HCT116 (cell line): ENCODE data around the gene NKAIN4.

ENCODE experiments used
- CBX3 ChIP-seq: IDR thresholded peaks from 2 replicates; pipeline ENCODE4 v1.6.1; 2012; ENCODE audit warnings: low read depth
- EZH2 ChIP-seq: fragments of 200-600 bp; sonication (generic); IDR thresholded peaks from 2 replicates; pipeline ENCODE4 v1.6.1; 2017; ENCODE audit warnings: antibody characterized with exemption, mixed run types
- EZH2phosphoT487 ChIP-seq: fragments of 200-600 bp; IDR thresholded peaks from 2 replicates; pipeline ENCODE4 v1.6.1; 2018; ENCODE audit warnings: antibody characterized with exemption, borderline replicate concordance
- POLR2A ChIP-seq: IDR thresholded peaks from 2 replicates; pipeline ENCODE4 v1.7.0; 2011; ENCODE audit warnings: borderline replicate concordance; ENCODE audit not compliant: insufficient read depth, insufficient read length; ENCODE audit errors: extremely low read depth
- POLR2AphosphoS5 ChIP-seq: IDR thresholded peaks from 2 replicates; pipeline ENCODE4 v1.6.1; 2011; ENCODE audit warnings: mild to moderate bottlenecking, low read depth, low read length, moderate library complexity
- RAD21 ChIP-seq: IDR thresholded peaks from 2 replicates; pipeline ENCODE4 v1.6.1; 2012; ENCODE audit warnings: low read depth, mild to moderate bottlenecking
- SIN3A ChIP-seq: IDR thresholded peaks from 2 replicates; pipeline ENCODE4 v1.6.1; 2012; ENCODE audit warnings: low read depth
- SRF ChIP-seq: IDR thresholded peaks from 2 replicates; pipeline ENCODE4 v1.6.1; 2012; ENCODE audit warnings: low read depth
- ZFX ChIP-seq: fragments of 450-650 bp; IDR thresholded peaks from 2 replicates; pipeline ENCODE4 v1.6.1; 2017
- TF ChIP-seq, protein P1 (sequence below), 3 experiments: fragments of 200-600 bp in 1 of 3; sonication (generic) in 1 of 3; IDR thresholded peaks in 2 of 3; conservative IDR thresholded peaks in 1 of 3; 2 replicates each; pipeline ENCODE4 v1.5.1; 2012 to 2017; ENCODE audit warnings: low read depth in 2 of 3, low read length in 2 of 3, antibody characterized with exemption in 1 of 3, borderline replicate concordance in 1 of 3, control low read depth in 1 of 3, mild to moderate bottlenecking in 1 of 3, mixed read lengths in 1 of 3, mixed run types in 1 of 3, moderate library complexity in 1 of 3; ENCODE audit not compliant: insufficient read depth in 1 of 3
- TF ChIP-seq, protein P2 (sequence below): IDR thresholded peaks from 2 replicates; pipeline ENCODE4 v1.6.1; 2012

DNA sequence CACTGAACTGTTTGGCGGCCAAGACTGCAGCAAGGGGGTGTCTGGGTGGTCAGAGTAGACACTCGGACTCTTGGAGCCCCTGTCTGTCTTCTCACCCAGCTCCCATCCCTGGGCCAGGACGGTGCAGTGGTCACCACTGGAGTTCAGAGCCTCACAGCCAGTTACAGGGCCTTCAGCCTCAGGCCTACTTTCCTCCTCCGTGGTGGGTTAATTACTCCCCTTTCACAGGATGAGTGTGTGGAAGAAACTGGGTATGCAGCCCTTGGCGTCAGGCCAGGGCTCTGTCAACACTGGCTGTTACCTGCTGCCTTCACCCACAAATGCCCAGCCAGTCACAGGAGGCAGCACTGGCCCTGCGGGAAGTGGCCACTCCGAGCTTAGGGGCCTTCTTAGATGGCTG lies 36.6 kb downstream of the NKAIN4 start:
- TF ChIP-seq, protein P1, sequence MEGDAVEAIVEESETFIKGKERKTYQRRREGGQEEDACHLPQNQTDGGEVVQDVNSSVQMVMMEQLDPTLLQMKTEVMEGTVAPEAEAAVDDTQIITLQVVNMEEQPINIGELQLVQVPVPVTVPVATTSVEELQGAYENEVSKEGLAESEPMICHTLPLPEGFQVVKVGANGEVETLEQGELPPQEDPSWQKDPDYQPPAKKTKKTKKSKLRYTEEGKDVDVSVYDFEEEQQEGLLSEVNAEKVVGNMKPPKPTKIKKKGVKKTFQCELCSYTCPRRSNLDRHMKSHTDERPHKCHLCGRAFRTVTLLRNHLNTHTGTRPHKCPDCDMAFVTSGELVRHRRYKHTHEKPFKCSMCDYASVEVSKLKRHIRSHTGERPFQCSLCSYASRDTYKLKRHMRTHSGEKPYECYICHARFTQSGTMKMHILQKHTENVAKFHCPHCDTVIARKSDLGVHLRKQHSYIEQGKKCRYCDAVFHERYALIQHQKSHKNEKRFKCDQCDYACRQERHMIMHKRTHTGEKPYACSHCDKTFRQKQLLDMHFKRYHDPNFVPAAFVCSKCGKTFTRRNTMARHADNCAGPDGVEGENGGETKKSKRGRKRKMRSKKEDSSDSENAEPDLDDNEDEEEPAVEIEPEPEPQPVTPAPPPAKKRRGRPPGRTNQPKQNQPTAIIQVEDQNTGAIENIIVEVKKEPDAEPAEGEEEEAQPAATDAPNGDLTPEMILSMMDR (IDR thresholded peaks at IDR 0.05 in 2 of 3, conservative IDR thresholded peaks at IDR 0.05 in 1 of 3; ENCODE audit: borderline replicate concordance in 1 of 3, insufficient read depth in 1 of 3, low read depth in 2 of 3, low read length in 2 of 3): no peak
- TF ChIP-seq EZH2phosphoT487: no peak
- TF ChIP-seq EZH2: no peak
- TF ChIP-seq POLR2A: no peak
- TF ChIP-seq, protein P2, sequence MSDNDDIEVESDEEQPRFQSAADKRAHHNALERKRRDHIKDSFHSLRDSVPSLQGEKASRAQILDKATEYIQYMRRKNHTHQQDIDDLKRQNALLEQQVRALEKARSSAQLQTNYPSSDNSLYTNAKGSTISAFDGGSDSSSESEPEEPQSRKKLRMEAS: no peak
- no peak for TF ChIP-seq POLR2AphosphoS5
- TF ChIP-seq SIN3A: no peak
- no peak for TF ChIP-seq ZFX
- no peak for TF ChIP-seq CBX3
- no peak for TF ChIP-seq SRF
- TF ChIP-seq RAD21: no peak
